Prostate gland (tissue), 2 donors: ENCODE results near the gene LYSMD1.

Source experiments
- CTCF ChIP-seq, 4 experiments: fragments of 200-600 bp in 2 of 4; fragments of 450-650 bp in 2 of 4; sonication (generic) in 2 of 4; IDR thresholded peaks; 1 replicate in 3 of 4; 2 replicates in 1 of 4; pipeline ENCODE4 v1.5.1; 2016 to 2019; ENCODE audit warnings: antibody characterized with exemption in 4 of 4, mild to moderate bottlenecking in 2 of 4, moderate library complexity in 2 of 4
- POLR2AphosphoS5 ChIP-seq: sonication (generic); formaldehyde crosslinking; IDR thresholded peaks from one replicate; pipeline ENCODE4 v1.6.1; 2017; ENCODE audit warnings: antibody characterized with exemption

DNA sequence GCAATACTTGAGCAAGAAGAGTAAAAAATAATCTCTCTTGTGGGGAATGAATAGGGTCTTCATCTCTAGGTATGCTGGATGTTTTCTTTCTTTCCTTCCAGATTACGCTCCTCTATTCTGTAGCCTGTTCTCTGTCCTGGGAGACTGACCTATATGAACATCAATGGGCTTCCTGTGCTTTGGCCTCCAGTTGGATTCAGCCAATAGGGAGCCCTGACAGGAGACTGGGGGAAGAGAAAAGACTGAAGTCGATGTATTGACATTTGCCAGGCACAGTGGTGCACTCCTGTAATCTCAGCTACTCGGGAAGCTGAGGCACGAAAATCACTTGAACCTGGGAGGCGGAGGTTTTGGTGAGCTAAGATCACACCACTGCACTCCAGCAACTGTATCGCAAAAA, 36.9 kb downstream of the LYSMD1 start:
- TF ChIP-seq POLR2AphosphoS5 (no peak), CTCF (IDR thresholded peaks at IDR 0.05) (no peak)
